GM18505 (cell line): ENCODE results near the gene RAB7B.
"Not testable (repeated sequence)": the region's sequence is repeated elsewhere in the genome, so short reads cannot be mapped to it uniquely, and the experiment has no call there.

ENCODE experiments used
- ATAC-seq: cut with Tn5 transposase; IDR thresholded peaks from one replicate; pipeline ENCODE4 v1.9.1; 2021; ENCODE audit not compliant: unreplicated experiment
- POLR2A ChIP-seq: IDR thresholded peaks from 4 replicates; pipeline ENCODE4 v1.6.1; 2011; ENCODE audit warnings: borderline replicate concordance; ENCODE audit not compliant: insufficient read depth, insufficient read length; ENCODE audit errors: extremely low read depth

Gene RAB7B, protein sequence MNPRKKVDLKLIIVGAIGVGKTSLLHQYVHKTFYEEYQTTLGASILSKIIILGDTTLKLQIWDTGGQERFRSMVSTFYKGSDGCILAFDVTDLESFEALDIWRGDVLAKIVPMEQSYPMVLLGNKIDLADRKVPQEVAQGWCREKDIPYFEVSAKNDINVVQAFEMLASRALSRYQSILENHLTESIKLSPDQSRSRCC

DNA sequence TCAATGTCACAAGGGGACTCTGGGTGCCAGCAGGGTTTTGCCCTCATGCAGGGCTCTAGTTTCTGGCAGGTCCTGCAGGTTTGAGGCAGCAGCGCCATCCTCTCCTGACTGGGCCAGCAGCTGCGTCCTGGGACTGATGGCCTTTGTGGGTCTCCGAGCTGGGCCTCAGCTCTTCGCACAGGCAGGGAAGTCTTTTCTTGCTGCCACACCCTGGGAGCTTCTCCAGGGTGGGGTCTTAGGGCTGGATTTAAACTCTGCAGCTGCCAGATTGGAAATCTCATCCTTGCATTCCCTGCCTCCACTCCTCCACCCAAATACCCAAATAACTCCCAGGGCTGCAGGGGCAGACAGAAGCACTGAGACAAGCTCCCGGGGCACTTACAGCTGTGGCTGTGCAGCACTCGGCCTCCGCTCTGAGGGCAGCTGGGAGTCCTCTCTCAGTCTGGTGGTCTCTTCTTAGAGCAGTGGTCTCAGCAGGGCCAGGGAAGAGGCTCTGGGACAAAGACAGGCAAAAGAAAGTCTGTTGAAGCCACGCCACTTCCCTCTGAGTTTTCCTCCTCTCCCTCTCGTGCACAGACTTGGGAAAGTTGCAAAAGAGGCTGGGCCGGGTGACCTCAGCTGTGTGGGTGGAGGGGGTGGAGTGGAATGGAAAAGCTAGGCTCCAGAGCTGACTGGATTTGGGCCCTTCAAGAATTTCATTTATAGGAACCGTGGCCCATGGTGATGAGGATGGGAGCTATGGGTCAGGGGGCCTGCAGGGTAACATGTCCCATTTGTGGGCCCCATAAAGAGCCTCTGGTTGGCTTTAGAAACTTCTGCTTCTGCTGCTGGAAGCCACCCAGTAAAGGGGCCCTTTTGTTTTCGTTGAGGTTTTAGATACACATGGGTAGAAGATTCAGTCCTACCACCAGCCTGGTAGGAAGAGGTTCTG lies at the start of gene RAB7B:
Gene RAB7B (minus strand): TSS at position 525 of the 931 bp plus-strand sequence. CDS start 9,260 bp downstream, outside the sequence.
- no peak for TF ChIP-seq POLR2A
- no peak for ATAC-seq

DNA sequence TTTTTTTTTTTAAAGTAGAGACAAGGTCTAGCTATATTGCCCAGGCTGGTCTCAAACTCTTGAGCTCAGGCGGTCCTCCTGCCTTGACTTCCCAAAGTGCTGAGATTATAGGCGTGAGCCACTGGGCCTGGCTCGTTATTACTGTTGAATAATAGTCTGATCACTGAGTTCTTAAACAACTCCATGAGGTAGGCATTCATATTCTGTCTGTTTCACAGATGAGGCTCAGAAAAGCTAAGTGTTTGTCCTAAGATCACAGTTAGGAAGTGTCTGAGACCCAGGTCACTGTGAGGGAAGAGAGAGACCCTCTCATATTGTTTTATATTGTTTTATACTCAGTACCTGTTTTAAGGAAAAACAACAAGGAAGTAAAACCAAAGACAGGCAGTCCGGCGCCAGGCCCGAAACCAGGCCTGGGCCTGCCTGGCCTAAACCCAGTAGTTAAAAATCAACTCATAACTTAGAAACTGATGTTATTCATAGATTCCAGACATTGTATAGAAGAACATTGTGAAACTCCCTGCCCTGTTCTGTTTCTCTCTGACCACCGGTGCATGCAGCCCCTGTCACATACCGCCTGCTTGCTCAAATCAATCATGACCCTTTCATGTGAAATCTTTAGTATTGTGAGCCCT lies 49.2 kb upstream of the RAB7B start:
- ATAC-seq, result not testable (repeated sequence)

DNA sequence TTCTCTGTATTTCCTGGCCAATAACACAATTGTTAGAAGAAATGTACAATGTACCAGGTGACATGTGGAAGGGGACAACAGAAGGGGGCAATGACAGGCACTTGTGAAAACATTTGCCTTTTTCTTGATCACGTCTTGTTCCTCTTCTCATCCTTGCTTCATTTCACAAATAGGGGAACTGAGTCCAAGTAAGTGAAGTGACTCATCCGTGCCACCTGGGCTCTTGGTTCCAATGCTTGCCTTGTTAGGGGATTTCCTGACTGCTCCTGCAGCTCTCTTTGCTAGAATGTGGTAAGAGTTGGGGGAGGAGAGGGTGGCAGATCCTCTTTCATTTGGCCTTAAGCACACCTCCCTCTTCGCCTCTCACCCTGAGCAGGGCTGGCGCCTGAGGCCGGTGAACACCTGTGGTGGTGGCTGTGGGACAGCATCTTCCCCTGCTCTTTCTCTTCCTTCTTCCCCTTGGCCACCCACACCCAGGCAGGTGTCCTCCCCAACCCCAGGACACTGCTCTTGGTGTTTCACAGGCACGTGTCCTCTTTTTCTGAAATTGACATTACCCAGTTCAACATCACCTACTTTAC lies 47.5 kb upstream of the RAB7B start:
- peak; percentile 85 for ATAC-seq
- peak; percentile 41 for TF ChIP-seq POLR2A

DNA sequence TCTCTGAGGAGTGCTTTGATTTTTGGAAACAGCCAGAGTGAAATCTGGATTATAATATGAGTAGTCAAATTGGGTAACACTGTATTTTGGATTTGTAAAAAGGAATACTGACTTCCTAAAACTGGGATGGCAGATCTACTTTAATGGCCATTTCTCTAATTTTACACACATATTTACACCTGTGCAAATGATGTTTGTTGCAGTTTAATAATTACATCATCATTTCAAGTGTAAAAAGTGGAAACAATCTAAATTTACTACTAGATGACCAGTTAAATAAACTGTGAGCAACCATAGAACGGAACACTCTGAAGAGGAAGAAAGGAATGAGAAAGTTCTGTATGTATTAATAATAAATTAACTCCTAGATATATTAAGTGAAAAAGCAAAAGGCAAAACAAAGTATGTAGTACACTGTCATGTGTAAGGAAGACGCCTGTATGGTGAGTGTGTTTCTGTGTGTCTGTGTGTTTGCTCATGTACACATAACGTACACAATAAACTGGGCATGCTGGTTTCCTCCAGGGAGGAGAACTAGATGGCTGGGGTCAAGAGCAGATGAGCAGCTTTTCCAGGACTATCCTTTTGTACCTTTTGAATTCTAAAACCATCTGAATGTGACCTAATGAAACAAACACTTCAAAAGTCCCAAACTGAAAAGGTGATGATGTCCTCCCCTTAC lies 46.9 kb upstream of the RAB7B start:
- no peak for TF ChIP-seq POLR2A

DNA sequence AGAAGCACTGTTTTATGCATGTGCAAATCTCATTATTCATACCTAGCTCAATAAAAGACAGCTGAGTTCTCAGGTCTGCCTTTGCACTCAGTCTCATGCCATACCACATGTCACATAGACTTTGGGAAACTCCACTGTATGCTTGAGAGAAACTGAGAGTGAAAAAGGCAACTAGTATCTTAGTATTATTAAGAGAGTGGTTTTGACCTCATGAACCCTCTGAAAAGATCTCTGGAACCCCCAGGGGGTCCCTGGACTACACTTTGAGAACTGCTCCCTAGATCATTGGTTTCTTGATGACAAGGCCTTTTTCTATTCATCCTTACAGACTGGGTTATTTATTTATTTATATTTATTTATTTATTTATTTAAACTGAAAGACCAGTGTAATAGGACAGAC lies 46.1 kb upstream of the RAB7B start:
- peak; percentile 36 for ATAC-seq
- no peak for TF ChIP-seq POLR2A

More for the DNA sequence above, 46.9 kb upstream of the RAB7B start:
- no peak for ATAC-seq

DNA sequence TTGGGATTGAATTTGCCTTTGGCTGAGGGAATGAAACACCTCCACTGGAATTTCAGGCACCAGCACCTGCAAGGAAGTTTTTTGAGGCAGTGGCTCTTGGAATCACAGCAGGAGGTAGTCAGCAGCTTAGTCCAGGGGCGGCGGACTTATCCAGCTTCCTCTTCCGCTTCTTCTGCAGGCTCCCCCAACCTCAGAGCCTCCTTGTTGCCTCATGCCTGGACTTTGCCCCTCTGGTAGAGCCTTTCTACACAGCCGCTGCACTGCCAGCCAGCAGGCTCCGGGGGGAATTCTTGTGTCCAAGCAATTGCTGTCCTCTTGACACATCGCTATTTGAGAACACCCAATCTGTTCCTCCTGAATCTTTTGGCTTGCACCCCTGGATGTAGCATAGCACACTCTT lies 45.4 kb upstream of the RAB7B start:
- no peak for ATAC-seq
- no peak for TF ChIP-seq POLR2A

DNA sequence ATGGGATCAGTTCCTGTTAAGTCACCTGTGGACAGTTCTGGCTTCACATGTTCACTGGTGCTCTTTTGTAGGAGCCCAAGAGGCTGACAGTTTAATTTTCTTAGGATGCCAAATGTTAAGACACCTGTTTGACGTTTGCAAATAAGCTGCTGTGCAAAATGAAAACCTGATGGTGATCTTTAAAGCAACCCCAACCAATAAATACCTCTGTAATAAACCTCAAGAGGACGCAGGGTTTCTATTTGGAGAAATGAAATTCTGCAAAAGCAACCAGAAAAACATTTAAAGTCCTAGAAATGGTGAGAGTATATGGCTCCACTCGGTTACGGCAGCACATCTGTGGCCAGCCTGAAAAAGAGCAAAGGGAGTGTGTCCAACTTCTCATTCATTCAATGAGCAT lies 44.1 kb upstream of the RAB7B start:
- ATAC-seq, result no peak
- no peak for TF ChIP-seq POLR2A

DNA sequence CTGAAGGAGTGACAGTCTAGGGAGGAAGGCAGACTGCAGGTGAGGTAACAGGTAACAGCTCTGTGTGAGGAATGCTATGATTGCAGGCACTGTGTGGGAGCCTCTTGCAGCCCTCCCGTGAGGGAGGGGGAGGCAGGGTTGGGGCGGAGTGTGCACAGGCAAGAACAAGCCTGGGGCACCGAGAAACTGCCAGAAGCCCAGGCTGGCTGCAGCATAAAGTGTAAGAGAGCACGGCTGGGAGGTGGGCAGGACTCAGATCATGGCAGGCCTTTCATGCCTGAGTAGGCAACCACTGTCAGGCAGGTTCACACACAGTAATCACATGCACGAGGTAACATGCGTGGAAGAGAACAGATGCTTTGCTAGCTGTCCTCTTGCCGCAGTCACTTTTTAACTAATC lies 38.4 kb upstream of the RAB7B start:
- no peak for ATAC-seq
- no peak for TF ChIP-seq POLR2A

DNA sequence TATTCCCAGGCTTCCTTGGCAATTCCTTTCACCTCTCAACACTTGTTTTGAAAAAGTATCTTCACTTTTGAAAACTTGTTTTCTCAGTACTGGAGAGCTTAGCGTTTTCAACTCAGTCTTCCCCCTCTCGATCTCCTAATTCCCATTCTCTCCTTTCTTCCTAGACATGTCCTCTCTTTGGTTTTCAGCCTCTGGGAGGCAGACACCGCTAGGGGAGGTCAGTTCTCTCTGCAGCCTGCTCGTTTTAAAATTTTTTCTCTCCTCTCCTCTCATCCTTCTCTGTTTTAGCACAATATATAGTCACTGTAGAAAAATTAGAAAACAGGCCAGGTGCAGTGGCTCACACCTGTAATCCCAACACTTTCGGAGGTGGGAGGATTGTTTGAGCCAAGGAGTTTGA lies 37.1 kb upstream of the RAB7B start:
- ATAC-seq, result no peak
- TF ChIP-seq POLR2A, result no peak

DNA sequence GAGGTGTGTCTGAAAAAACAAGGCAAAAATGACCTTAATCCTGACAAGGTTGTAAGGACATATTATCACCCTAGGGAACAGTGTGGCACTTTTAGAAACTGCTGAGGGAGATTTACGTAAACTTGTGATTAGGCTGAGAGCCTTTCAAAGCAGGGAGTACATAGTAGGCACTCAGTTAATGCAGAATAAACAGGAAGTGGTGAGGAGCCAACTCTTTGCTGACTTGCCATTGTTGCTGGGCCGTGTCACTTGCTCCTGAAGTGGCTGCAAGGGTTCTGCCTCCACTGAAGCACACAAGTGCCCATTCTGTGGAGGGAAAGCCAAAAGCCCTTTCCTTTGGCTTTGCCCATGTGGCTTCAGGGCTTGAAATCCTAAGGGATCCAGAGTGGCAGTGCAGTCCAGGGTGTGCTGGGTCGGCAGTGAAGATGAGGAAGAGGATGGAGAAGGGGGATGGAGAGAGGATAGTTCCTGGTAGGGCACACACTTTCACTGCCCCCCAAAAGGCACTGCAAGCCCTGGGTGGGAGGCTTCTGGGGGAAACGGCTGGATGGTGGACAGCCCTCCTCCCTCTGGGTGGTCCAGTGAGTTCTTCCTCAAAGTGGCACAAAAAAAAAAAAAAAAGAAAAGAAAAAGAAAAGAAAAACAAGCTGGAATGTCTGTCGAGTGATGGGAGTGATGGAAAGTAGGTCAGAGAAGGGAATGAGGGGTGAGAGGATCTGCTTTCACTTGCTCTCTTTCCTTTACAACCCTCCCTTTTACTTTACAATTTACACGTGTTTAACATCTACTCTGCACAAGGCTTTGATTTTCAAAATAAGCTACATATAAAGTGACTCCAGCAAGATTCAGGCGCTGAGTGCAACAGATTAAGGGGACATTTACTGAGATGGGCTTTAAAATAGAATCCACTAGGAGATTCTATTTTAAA lies 36.1 kb upstream of the RAB7B start:
- no peak for ATAC-seq
- TF ChIP-seq POLR2A, result no peak

DNA sequence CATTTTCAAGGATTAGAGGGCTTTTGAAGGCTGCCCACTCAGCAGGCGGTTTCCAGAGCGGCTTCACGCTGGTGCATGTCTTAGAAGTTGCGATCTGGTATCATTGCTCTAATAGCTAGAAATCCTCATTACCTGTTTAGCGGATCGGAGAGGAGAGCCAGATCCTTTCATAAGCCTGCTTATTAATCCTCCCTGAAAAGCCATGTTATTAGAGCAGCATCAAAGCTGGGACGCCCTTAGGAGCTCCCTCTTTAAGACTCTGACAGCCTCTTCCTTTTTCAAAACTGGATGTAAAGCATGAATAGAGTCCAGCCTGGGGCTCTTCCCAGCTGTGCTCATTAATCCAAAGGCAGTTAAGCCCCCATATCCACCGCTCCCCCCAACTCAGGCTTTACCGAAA lies 34.4 kb upstream of the RAB7B start:
- no peak for TF ChIP-seq POLR2A
- ATAC-seq, result no peak
